ENCODE data around the gene ENTHD1. TPM values are rescaled to one million over a fixed set of nuclear protein-coding genes. Genes with fewer than 3 reads are reported as not detected.

Gene ENTHD1
- total RNA-seq, 2 experiments from 2014 or later = not detected

DNA sequence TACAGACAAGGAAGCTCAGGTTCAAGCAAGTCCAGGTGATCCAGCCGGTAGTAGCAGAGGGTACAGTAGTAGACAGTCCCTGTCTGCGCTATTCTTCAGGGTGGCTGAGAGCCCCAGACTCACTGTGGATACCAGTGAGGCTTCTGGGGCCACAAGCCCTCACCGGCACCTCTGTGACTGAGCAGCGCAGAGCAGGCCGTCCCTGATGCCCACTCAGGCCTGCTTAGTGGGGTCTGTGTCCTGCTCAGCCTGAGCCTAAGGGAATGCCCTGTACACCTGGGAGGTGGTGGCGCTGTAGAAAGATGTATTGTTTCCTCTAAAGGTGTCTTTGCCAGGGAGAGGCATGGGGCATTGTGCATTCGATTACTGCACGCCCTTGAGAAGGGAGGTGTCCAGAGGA is 179.2 kb downstream of the ENTHD1 start:
- intact Hi-C loops (cut with micrococcal nuclease; ENCODE audit: unreplicated experiment) = no loop called here
- Histone ChIP-seq H3K27ac (ENCODE audit: low read depth, low read length, poor library complexity, severe bottlenecking) (no peak overlapping the region), H3K4me1 (ENCODE audit: insufficient read depth, low read length, poor library complexity, severe bottlenecking) (no peaks in the 10 kb centered on the region), H3K4me2 (ENCODE audit: low read length) (no peak overlapping the region), H3K9me2 (ENCODE audit: insufficient read depth, low read length) (no peaks in the 10 kb centered on the region), H3K9me3 (ENCODE audit: low read length) (no peaks in the 10 kb centered on the region), H3K4me3 (ENCODE audit: low read depth, low read length, poor library complexity, severe bottlenecking) (no peak overlapping the region), H4K20me1 (ENCODE audit: insufficient read depth, low read length) (no peaks in the 10 kb centered on the region), H3K36me3 (ENCODE audit: insufficient read depth, low read length) (no peaks in the 10 kb centered on the region), H2AFZ (ENCODE audit: low read length) (no peak overlapping the region), H3K79me2 (ENCODE audit: insufficient read depth, low read depth, low read length) (no peaks in the 10 kb centered on the region)
- POLR2A ChIA-PET = interaction anchor here (0.5 kb wide), 1 partner anchor 1000 kb away, joined by 4 read pairs; no protein-coding TSS in a partner anchor
- no peak for DNase-seq (ENCODE audit: low spot score)
- no TSS peak for BruUV-seq (replicated peaks)
- TF ChIP-seq EZH2phosphoT487 (IDR thresholded peaks at IDR 0.05; ENCODE audit: borderline replicate concordance, low read depth, low read length) = no peak
- TF ChIP-seq, protein P1, sequence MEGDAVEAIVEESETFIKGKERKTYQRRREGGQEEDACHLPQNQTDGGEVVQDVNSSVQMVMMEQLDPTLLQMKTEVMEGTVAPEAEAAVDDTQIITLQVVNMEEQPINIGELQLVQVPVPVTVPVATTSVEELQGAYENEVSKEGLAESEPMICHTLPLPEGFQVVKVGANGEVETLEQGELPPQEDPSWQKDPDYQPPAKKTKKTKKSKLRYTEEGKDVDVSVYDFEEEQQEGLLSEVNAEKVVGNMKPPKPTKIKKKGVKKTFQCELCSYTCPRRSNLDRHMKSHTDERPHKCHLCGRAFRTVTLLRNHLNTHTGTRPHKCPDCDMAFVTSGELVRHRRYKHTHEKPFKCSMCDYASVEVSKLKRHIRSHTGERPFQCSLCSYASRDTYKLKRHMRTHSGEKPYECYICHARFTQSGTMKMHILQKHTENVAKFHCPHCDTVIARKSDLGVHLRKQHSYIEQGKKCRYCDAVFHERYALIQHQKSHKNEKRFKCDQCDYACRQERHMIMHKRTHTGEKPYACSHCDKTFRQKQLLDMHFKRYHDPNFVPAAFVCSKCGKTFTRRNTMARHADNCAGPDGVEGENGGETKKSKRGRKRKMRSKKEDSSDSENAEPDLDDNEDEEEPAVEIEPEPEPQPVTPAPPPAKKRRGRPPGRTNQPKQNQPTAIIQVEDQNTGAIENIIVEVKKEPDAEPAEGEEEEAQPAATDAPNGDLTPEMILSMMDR (conservative IDR thresholded peaks at IDR 0.05; ENCODE audit: low read length) = no peak
- CTCF ChIA-PET (ENCODE audit: unreplicated experiment) = no interaction called here

DNA sequence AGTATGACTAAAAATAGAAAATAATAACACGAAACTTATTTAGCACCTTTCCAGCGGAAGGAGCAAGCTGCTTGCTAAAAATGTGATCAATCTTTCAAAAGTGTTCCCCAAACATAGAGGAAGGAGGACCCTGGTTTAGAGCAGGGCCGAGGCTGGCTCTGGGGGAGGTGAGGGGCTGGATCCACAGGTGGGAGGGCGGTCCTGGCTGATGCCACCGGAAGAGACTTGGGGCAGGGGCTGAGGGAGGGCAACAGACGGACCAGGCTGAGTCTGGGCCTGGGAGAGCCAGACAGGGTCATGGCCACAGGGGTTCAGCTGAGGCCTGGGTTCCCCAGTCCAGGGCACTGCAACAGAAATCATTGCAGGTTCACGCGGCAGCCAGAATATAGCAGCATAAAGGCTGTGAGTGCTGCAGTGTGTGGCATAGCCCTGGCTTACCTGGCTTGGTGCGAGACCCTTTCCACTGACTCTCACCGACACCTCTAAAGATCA is 179.7 kb downstream of the ENTHD1 start:
- BruUV-seq (replicated peaks) = no TSS peak
- Histone ChIP-seq H3K4me2 (ENCODE audit: low read length) (no peak overlapping the region), H3K4me3 (ENCODE audit: low read depth, low read length, poor library complexity, severe bottlenecking) (no peak overlapping the region), H3K4me1 (ENCODE audit: insufficient read depth, low read length, poor library complexity, severe bottlenecking) (no peaks in the 10 kb centered on the region), H2AFZ (ENCODE audit: low read length) (no peak overlapping the region), H3K9me3 (ENCODE audit: low read length) (no peaks in the 10 kb centered on the region), H3K9me2 (ENCODE audit: insufficient read depth, low read length) (no peaks in the 10 kb centered on the region), H3K27ac (ENCODE audit: low read depth, low read length, poor library complexity, severe bottlenecking) (no peak overlapping the region), H3K36me3 (ENCODE audit: insufficient read depth, low read length) (no peaks in the 10 kb centered on the region), H3K79me2 (ENCODE audit: insufficient read depth, low read depth, low read length) (no peaks in the 10 kb centered on the region), H4K20me1 (ENCODE audit: insufficient read depth, low read length) (no peaks in the 10 kb centered on the region)
- TF ChIP-seq EZH2phosphoT487 (IDR thresholded peaks at IDR 0.05; ENCODE audit: borderline replicate concordance, low read depth, low read length) = no peak
- TF ChIP-seq, protein P1 (conservative IDR thresholded peaks at IDR 0.05; ENCODE audit: low read length) = no peak
- intact Hi-C loops (cut with micrococcal nuclease; ENCODE audit: unreplicated experiment) = no loop called here
- ChIA-PET POLR2A (interaction anchor here (0.5 kb wide), 1 partner anchor 1000 kb away, joined by 4 read pairs; no protein-coding TSS in a partner anchor), CTCF (ENCODE audit: unreplicated experiment) (no interaction called here)
- no peak for DNase-seq (ENCODE audit: low spot score)

DNA sequence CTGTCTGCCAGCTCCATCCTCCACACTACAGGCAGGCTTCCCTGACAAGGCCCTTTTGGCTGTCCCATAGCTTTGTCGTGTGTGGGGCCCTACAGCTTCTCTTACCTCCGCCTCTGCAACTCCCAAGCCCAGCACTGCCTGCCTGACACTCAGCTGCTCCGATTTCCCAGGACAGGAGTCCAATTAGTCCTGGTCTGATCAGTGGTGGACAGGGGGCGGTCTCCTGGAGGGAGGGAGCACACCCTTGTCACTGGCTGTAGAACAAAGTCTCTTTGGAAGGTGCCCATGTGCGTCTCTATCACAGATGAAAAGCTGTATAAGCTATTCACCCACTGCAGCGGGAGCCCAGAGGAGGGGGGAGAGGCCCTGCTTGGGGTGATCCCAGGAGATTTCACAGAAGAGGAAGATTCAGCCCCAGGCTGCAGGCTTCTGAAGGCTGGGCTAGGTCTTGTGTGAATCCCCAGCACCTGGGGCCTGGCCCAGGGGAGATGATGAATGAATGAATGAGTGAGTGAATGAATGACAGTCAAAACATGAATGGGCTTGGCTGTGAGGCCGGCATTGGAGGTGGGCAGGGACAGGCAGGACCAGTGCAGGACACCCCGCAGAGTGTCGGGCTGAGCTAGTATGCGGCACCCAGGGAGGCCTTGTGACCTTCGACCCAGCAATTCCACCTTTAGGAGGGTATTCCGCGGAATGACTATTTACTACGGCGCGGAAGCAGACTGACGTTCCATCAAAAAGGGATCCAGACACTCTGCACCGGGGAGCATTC is 180.6 kb downstream of the ENTHD1 start:
- Histone ChIP-seq H4K20me1 (ENCODE audit: insufficient read depth, low read length) (no peaks in the 10 kb centered on the region), H3K4me1 (ENCODE audit: insufficient read depth, low read length, poor library complexity, severe bottlenecking) (no peaks in the 10 kb centered on the region), H3K4me3 (ENCODE audit: low read depth, low read length, poor library complexity, severe bottlenecking) (no peak overlapping the region), H3K9me3 (ENCODE audit: low read length) (no peaks in the 10 kb centered on the region), H3K27ac (ENCODE audit: low read depth, low read length, poor library complexity, severe bottlenecking) (no peak overlapping the region), H3K79me2 (ENCODE audit: insufficient read depth, low read depth, low read length) (no peaks in the 10 kb centered on the region), H3K4me2 (ENCODE audit: low read length) (no peak overlapping the region), H3K36me3 (ENCODE audit: insufficient read depth, low read length) (no peaks in the 10 kb centered on the region), H3K9me2 (ENCODE audit: insufficient read depth, low read length) (no peaks in the 10 kb centered on the region), H2AFZ (ENCODE audit: low read length) (no peak overlapping the region)
- CTCF ChIA-PET (ENCODE audit: unreplicated experiment) = no interaction called here
- intact Hi-C loops (cut with micrococcal nuclease; ENCODE audit: unreplicated experiment) = no loop called here
- BruUV-seq (replicated peaks) = no TSS peak
- POLR2A ChIA-PET = no interaction called here
- TF ChIP-seq EZH2phosphoT487 (IDR thresholded peaks at IDR 0.05; ENCODE audit: borderline replicate concordance, low read depth, low read length) = no peak
- TF ChIP-seq, protein P1 (conservative IDR thresholded peaks at IDR 0.05; ENCODE audit: low read length) = no peak
- no peak for DNase-seq (ENCODE audit: low spot score)
